Measurements from ENCODE around the gene VTI1A. TPM values are rescaled to one million over a fixed set of nuclear protein-coding genes. Genes with fewer than 3 reads are reported as not detected.

The VTI1A gene
- total and polyA plus RNA-seq, 2 experiments from 2014 or later: 26.8 to 31.0 TPM

DNA sequence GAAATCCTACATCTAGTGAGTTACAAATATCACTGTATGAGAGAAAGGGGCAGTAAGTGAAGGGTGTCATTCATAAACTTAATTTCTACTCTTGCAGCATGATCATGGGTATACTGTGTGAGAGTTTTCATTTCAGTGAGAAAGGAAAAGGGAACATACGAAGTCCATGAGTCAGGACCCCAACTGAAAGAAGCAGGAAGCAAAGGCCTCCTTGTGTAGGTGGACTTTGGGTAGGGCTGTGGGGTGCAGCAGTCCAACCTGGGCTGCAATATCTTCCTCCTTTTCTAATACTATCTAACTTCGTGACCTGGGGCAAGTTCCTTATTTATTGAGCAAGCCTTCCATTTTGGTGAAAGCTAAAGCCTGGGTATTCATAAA, 254.9 kb downstream of the VTI1A start (continued):
- TF ChIP-seq, protein P1, sequence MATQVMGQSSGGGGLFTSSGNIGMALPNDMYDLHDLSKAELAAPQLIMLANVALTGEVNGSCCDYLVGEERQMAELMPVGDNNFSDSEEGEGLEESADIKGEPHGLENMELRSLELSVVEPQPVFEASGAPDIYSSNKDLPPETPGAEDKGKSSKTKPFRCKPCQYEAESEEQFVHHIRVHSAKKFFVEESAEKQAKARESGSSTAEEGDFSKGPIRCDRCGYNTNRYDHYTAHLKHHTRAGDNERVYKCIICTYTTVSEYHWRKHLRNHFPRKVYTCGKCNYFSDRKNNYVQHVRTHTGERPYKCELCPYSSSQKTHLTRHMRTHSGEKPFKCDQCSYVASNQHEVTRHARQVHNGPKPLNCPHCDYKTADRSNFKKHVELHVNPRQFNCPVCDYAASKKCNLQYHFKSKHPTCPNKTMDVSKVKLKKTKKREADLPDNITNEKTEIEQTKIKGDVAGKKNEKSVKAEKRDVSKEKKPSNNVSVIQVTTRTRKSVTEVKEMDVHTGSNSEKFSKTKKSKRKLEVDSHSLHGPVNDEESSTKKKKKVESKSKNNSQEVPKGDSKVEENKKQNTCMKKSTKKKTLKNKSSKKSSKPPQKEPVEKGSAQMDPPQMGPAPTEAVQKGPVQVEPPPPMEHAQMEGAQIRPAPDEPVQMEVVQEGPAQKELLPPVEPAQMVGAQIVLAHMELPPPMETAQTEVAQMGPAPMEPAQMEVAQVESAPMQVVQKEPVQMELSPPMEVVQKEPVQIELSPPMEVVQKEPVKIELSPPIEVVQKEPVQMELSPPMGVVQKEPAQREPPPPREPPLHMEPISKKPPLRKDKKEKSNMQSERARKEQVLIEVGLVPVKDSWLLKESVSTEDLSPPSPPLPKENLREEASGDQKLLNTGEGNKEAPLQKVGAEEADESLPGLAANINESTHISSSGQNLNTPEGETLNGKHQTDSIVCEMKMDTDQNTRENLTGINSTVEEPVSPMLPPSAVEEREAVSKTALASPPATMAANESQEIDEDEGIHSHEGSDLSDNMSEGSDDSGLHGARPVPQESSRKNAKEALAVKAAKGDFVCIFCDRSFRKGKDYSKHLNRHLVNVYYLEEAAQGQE (IDR thresholded peaks at IDR 0.05; ENCODE audit: unreplicated experiment): no peak

GRCh38 chr10:112706577-112706976, 259.6 kb downstream of the VTI1A start:
- DNase-seq (ENCODE audit: low spot score) (no peak), ATAC-seq (no peak)
- Histone ChIP-seq H3K27me3 (ENCODE audit: insufficient read depth) (no peaks in the 10 kb centered on the region), H3K4me2 (no peak overlapping the region), H4K20me1 (replicated peaks; ENCODE audit: insufficient read depth) (no peaks in the 10 kb centered on the region), H3K79me2 (replicated peaks; ENCODE audit: insufficient read depth) (no peaks in the 10 kb centered on the region), H3K4me1 (ENCODE audit: insufficient read depth) (peaks cover 32% of the 10 kb centered on the region), H3F3A (replicated peaks; ENCODE audit: low read depth) (no peaks in the 10 kb centered on the region; the same call in 1 of the 2 replicates), H3K27ac (ENCODE audit: low read depth) (no peak overlapping the region; the same call in 1 of the 2 replicates), H3K9me2 (ENCODE audit: insufficient read depth) (no peaks in the 10 kb centered on the region), H2AFZ (no peak overlapping the region), H3K4me3 (no peak overlapping the region), H3K36me3 (ENCODE audit: insufficient read depth) (no peaks in the 10 kb centered on the region)
- peak overlapping the region; percentile 40; the same call in 1 of the 2 replicates for H3K27ac Mint-ChIP-seq
- H3K4me1 Mint-ChIP-seq: peaks cover 28% of the 10 kb centered on the region
- no peaks in the 10 kb centered on the region for H3K36me3 Mint-ChIP-seq (ENCODE audit: low read depth)
- no peak overlapping the region for H3K4me3 Mint-ChIP-seq
- no peaks in the 10 kb centered on the region for H3K9me3 Mint-ChIP-seq
- peaks cover 4% of the 10 kb centered on the region for H3K27me3 Mint-ChIP-seq (ENCODE audit: insufficient read depth, low read depth, poor library complexity)
- TF ChIP-seq, protein P1 (IDR thresholded peaks at IDR 0.05; ENCODE audit: unreplicated experiment): no peak
- TF ChIP-seq JUNB (IDR thresholded peaks at IDR 0.05; ENCODE audit: unreplicated experiment) (no peak), ZNF462 (CRISPR knock-in tag; IDR thresholded peaks at IDR 0.05) (no peak), CREB1 (CRISPR knock-in tag; IDR thresholded peaks at IDR 0.05; ENCODE audit: low read depth) (no peak), ZNF114 (CRISPR knock-in tag; IDR thresholded peaks at IDR 0.05) (no peak), NANOG (IDR thresholded peaks at IDR 0.05; ENCODE audit: borderline replicate concordance) (no peak), POLR2AphosphoS5 (IDR thresholded peaks at IDR 0.05; ENCODE audit: low read depth) (no peak), EZH2phosphoT487 (IDR thresholded peaks at IDR 0.05; ENCODE audit: unreplicated experiment) (no peak), ZNF331 (CRISPR knock-in tag; IDR thresholded peaks at IDR 0.05; ENCODE audit: low read depth) (no peak)
- TF ChIP-seq, protein P2, sequence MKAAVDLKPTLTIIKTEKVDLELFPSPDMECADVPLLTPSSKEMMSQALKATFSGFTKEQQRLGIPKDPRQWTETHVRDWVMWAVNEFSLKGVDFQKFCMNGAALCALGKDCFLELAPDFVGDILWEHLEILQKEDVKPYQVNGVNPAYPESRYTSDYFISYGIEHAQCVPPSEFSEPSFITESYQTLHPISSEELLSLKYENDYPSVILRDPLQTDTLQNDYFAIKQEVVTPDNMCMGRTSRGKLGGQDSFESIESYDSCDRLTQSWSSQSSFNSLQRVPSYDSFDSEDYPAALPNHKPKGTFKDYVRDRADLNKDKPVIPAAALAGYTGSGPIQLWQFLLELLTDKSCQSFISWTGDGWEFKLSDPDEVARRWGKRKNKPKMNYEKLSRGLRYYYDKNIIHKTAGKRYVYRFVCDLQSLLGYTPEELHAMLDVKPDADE (IDR thresholded peaks at IDR 0.05): no peak
